Neural progenitor cell (in vitro differentiated cells): ENCODE results near the gene FOXD2.

Source experiments
- CTCF ChIP-seq: fragments of 200-600 bp; sonication (generic); IDR thresholded peaks from 2 replicates; pipeline ENCODE4 v1.5.1; 2017; ENCODE audit warnings: antibody characterized with exemption, mild to moderate bottlenecking
- EZH2 ChIP-seq: fragments of 200-600 bp; sonication (generic); IDR thresholded peaks from 2 replicates; pipeline ENCODE4 v1.6.1; 2017; ENCODE audit warnings: antibody characterized with exemption, mild to moderate bottlenecking, moderate library complexity
- EZH2phosphoT487 ChIP-seq: fragments of 200-600 bp; sonication (generic); IDR thresholded peaks from 2 replicates; pipeline ENCODE4 v1.6.1; 2017; ENCODE audit warnings: antibody characterized with exemption

GRCh38 chr1:47477595-47478080 is 39.8 kb downstream of the FOXD2 start:
- no peak for TF ChIP-seq CTCF
- TF ChIP-seq EZH2phosphoT487: no peak
- TF ChIP-seq EZH2: no peak
